Measurements from ENCODE around the gene SDC3.

The SDC3 gene

DNA sequence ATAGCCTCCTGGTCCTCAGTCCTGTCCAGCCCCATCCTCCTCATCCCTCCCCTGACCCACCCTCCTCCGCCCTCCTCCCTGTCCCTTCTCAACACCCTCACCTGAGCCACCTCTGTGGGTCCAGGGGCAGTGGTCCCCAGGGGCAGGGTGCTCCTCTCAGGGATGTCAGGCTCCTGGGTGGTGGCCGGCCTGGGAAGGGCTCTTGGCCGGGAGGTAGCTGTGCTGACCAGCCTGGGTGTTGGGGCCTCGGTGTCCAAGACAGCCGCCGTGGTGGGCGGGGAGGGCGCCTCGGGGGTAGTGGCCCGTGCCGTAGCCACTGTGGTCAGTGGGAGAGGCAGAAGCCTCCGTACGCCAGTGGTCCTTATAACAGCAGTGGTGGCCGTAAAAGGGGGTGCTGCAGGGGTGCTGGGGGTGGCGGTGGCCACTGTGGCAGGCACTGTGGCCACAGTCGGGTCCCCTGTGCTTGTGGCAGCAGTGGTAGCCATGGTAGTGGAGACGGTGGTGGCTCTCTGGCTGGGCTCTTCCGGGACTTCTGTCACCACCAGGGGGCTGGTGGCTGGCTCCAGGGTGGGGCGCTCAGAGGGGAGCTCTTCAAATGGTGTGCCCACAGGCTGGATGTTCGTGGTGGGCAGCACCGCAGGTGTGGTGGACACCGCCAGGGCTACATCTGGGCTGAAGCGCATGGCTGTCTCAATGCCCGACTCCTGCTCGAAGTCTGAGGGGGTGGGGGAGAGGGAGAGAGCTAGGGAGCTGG, 31.9 kb downstream of the SDC3 start:
- peaks cover 75 to 100% (median 96%) of the 10 kb centered on the region in 11 experiments for H4K20me1 ChIP-seq
- H3K9ac ChIP-seq: peak overlapping the region in 4 of 11 experiments; percentile 18 to 56 (median 30); a peak in 3 of 22 replicates
- H3K4me3 ChIP-seq: peak overlapping the region in 2 of 10 experiments; percentile 31 to 53; a peak in 2 of 20 replicates
- peaks cover 0 to 69% (median 0%) of the 10 kb centered on the region in 11 experiments; a peak in 6 of 22 replicates for H3K36me3 ChIP-seq
- TF ChIP-seq Cebpa-rat (IDR thresholded peaks at IDR 0.05): no peak
- peak overlapping the region in 10 of 11 experiments; percentile 49 to 98 (median 69); a peak in 17 of 22 replicates for H3K4me2 ChIP-seq
- peaks cover 25 to 96% (median 29%) of the 10 kb centered on the region in 10 experiments for H3K4me1 ChIP-seq
- H3K9me3 ChIP-seq (replicated peaks in 1 of 11): no peaks in the 10 kb centered on the region; a peak in 1 of 22 replicates
- peak overlapping the region in 2 of 11 experiments; percentile 28 to 39; a peak in 2 of 22 replicates for H3K27ac ChIP-seq
- H3K27me3 ChIP-seq: peaks cover 93 to 100% (median 100%) of the 10 kb centered on the region in 11 experiments

DNA sequence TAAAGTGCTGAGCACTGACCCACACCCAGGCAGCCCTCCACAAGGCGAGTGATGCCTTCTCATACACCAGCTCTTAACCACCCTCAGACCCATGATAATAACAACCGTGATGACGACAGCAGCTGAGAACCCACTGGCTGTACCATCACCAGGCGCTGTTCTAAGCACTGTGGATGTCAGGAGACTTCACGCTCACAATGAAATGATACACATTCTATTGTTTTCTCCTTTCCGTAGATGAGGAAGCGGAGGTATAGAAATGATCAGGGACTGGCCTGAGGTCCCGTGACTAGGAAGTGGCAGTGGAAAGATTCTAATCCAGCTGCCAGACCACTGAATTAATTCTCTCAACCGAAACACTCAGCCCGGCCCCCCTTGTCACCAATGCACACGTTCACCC, 32.6 kb downstream of the SDC3 start:
- peaks cover 75 to 100% (median 96%) of the 10 kb centered on the region in 11 experiments for H4K20me1 ChIP-seq
- peaks cover 0 to 76% (median 0%) of the 10 kb centered on the region in 11 experiments; a peak in 6 of 22 replicates for H3K36me3 ChIP-seq
- no peak overlapping the region for H3K4me3 ChIP-seq
- H3K4me2 ChIP-seq: peak overlapping the region in 2 of 11 experiments; percentile 96 to 98; a peak in 2 of 22 replicates
- H3K27me3 ChIP-seq: peaks cover 93 to 100% (median 100%) of the 10 kb centered on the region in 11 experiments
- H3K4me1 ChIP-seq: peaks cover 18 to 96% (median 22%) of the 10 kb centered on the region in 10 experiments
- TF ChIP-seq Cebpa-rat (IDR thresholded peaks at IDR 0.05): no peak
- no peak overlapping the region for H3K27ac ChIP-seq
- H3K9me3 ChIP-seq (replicated peaks in 1 of 11): no peaks in the 10 kb centered on the region; a peak in 1 of 22 replicates
- no peak overlapping the region for H3K9ac ChIP-seq

DNA sequence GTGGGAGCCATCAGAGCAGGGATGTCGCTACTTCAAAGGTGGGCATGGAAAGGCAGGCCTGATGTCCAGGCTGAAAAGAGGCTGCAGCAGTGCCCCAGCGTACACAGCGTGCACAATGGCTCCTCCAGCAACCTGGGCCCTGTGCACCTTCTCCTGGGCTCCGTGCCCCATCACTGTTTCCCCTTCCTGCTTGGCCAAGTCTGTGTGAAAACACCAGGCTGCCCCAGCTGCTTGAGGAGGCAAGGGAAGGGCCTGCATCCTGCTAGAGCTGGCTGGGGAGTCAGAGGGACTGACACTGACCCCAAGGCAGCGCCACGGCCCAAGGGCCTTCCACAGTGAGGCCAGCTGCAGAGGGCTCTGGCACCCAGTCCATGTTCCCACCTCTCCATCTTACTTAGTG, 33.4 kb downstream of the SDC3 start:
- H3K9me3 ChIP-seq (replicated peaks in 1 of 11): no peaks in the 10 kb centered on the region; a peak in 1 of 22 replicates
- no peak overlapping the region for H3K9ac ChIP-seq
- no peak for TF ChIP-seq Cebpa-rat (IDR thresholded peaks at IDR 0.05)
- H3K4me1 ChIP-seq: peaks cover 11 to 98% (median 16%) of the 10 kb centered on the region in 10 experiments
- H3K4me2 ChIP-seq: no peak overlapping the region
- peaks cover 93 to 100% (median 100%) of the 10 kb centered on the region in 11 experiments for H3K27me3 ChIP-seq
- H3K27ac ChIP-seq: no peak overlapping the region
- peaks cover 0 to 83% (median 0%) of the 10 kb centered on the region in 11 experiments; a peak in 6 of 22 replicates for H3K36me3 ChIP-seq
- peaks cover 76 to 100% (median 97%) of the 10 kb centered on the region in 11 experiments for H4K20me1 ChIP-seq
- H3K4me3 ChIP-seq: no peak overlapping the region

DNA sequence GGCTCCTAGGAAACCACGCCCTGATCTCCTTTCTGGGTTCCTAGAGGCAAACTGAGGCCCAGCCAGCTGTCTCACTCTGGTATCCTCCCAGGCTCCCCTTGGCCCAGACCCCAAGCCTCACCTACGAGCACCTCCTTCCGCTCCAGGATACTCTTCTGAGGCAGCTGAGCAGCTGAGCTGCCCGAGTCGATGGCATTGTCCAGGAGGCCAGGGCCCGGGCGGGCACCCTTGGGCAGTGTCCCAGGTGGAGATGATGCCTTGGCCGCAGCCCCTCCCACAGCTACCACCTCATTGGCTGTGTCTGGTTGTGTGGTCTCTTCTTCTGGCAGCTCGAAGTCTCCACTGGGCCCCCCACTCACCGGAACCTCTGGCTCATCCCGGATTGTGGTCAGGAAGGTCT, 34.4 kb downstream of the SDC3 start:
- Histone ChIP-seq H3K4me3 (no peak overlapping the region), H3K9me3 (replicated peaks in 1 of 11) (no peaks in the 10 kb centered on the region; a peak in 1 of 22 replicates), H3K27ac (no peak overlapping the region), H3K27me3 (peaks cover 96 to 100% (median 100%) of the 10 kb centered on the region in 11 experiments), H3K4me1 (peaks cover 14 to 99% (median 19%) of the 10 kb centered on the region in 10 experiments), H4K20me1 (peaks cover 78 to 100% (median 98%) of the 10 kb centered on the region in 11 experiments), H3K36me3 (peaks cover 0 to 90% (median 0%) of the 10 kb centered on the region in 11 experiments; a peak in 6 of 22 replicates), H3K9ac (no peak overlapping the region), H3K4me2 (no peak overlapping the region; a peak in 1 of 22 replicates)
- TF ChIP-seq Cebpa-rat (IDR thresholded peaks at IDR 0.05): no peak

DNA sequence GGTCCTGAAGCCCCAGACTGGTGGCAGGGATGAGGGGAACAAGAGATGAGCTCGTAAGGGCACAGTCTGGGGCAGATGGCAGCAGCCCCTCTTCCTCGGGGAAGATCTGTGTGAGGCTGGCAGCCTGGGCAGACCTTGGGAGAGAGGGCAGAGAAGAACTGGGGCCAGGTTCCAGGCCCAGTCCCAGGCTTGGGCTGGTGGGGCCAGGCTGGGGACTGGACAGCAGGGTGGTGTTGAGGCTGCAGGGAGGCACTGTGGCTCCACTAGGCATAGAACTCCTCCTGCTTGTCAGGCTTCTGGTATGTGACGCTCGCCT, 35.7 kb downstream of the SDC3 start:
- Histone ChIP-seq H3K4me3 (no peak overlapping the region), H3K9me3 (replicated peaks in 1 of 11) (no peaks in the 10 kb centered on the region; a peak in 1 of 22 replicates)

GRCh38 chr1:30872033-30872947, 36.3 kb downstream of the SDC3 start:
- Histone ChIP-seq H4K20me1 (peaks cover 88 to 100% (median 98%) of the 10 kb centered on the region in 11 experiments), H3K4me2 (peak overlapping the region in 3 of 11 experiments; percentile 5 to 55 (median 11); a peak in 4 of 22 replicates), H3K4me1 (peaks cover 11 to 89% (median 17%) of the 10 kb centered on the region in 10 experiments), H3K9ac (no peak overlapping the region), H3K27me3 (peaks cover 98 to 100% (median 100%) of the 10 kb centered on the region in 11 experiments), H3K4me3 (no peak overlapping the region), H3K27ac (no peak overlapping the region), H3K36me3 (peaks cover 0 to 77% (median 0%) of the 10 kb centered on the region in 11 experiments; a peak in 6 of 22 replicates), H3K9me3 (replicated peaks in 1 of 11) (no peaks in the 10 kb centered on the region; a peak in 1 of 22 replicates)
- TF ChIP-seq Cebpa-rat (IDR thresholded peaks at IDR 0.05): no peak

More for the DNA sequence above, 35.7 kb downstream of the SDC3 start:
- Histone ChIP-seq H3K36me3 (peaks cover 0 to 79% (median 0%) of the 10 kb centered on the region in 11 experiments; a peak in 6 of 22 replicates), H3K4me1 (peaks cover 17 to 93% (median 23%) of the 10 kb centered on the region in 10 experiments), H3K4me2 (peak overlapping the region in 2 of 11 experiments; percentile 11 to 55; a peak in 4 of 22 replicates), H3K9ac (no peak overlapping the region), H4K20me1 (peaks cover 86 to 100% (median 98%) of the 10 kb centered on the region in 11 experiments), H3K27me3 (peaks cover 96 to 100% (median 100%) of the 10 kb centered on the region in 11 experiments), H3K27ac (no peak overlapping the region)
- no peak for TF ChIP-seq Cebpa-rat (IDR thresholded peaks at IDR 0.05)

DNA sequence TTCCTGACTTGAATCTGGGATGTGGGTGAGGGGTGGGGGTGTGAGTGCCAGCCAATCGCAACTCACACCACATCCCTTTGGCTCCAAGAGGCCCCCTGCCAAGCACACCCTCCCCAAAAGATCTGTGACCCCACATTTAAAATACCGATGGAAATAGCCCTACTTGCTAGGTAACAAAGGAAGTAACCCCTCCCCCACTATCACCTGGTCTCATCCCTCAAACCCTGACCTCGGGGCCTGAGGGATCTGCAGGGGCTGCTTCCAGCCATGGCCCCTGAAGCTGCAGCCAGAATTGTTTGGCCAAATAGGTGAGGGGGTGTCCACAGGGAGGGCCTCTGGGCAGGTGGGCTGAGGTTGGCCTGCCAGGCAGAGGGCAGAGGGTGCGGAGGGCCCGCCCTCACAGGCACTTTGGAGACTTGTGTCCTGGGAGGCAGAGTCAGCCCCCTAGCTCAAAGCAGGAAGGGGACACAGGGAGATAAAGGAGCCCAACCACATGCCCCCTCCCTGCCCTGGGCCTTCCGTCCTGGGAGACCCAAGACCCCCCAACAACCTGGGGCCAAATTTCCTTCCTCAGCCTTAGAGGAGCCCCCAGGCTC, 37.2 kb downstream of the SDC3 start:
- Histone ChIP-seq H3K27me3 (peaks cover 98 to 100% (median 100%) of the 10 kb centered on the region in 11 experiments), H3K9me3 (replicated peaks in 1 of 11) (no peaks in the 10 kb centered on the region; a peak in 1 of 22 replicates), H4K20me1 (peaks cover 92 to 100% (median 98%) of the 10 kb centered on the region in 11 experiments), H3K4me1 (peaks cover 4 to 89% (median 10%) of the 10 kb centered on the region in 10 experiments; a peak in 15 of 20 replicates), H3K4me3 (no peak overlapping the region), H3K4me2 (peak overlapping the region in 1 of 11 experiments; percentile 65; a peak in 2 of 22 replicates), H3K9ac (peak overlapping the region in 1 of 11 experiments; percentile 52; a peak in 1 of 22 replicates), H3K27ac (no peak overlapping the region), H3K36me3 (peaks cover 0 to 69% (median 0%) of the 10 kb centered on the region in 11 experiments; a peak in 6 of 22 replicates)
- TF ChIP-seq Cebpa-rat (IDR thresholded peaks at IDR 0.05): no peak

GRCh38 chr1:30870656-30871055, 37.9 kb downstream of the SDC3 start:
- TF ChIP-seq Cebpa-rat (IDR thresholded peaks at IDR 0.05): no peak
- H4K20me1 ChIP-seq: peaks cover 91 to 98% (median 95%) of the 10 kb centered on the region in 11 experiments

More at GRCh38 chr1:30870656-30871055, 37.9 kb downstream of the SDC3 start:
- H3K36me3 ChIP-seq: peaks cover 0 to 62% (median 0%) of the 10 kb centered on the region in 11 experiments; a peak in 6 of 22 replicates
- no peaks in the 10 kb centered on the region; a peak in 1 of 22 replicates for H3K9me3 ChIP-seq (replicated peaks in 1 of 11)
- H3K27me3 ChIP-seq: peaks cover 98 to 100% (median 100%) of the 10 kb centered on the region in 11 experiments
- peaks cover 4 to 82% (median 10%) of the 10 kb centered on the region in 10 experiments; a peak in 15 of 20 replicates for H3K4me1 ChIP-seq
- no peak overlapping the region for H3K27ac ChIP-seq
- peak overlapping the region in 2 of 11 experiments; percentile 55 to 65; a peak in 2 of 22 replicates for H3K4me2 ChIP-seq
- H3K9ac ChIP-seq: peak overlapping the region in 2 of 11 experiments; percentile 20 to 52; a peak in 1 of 22 replicates
- H3K4me3 ChIP-seq: no peak overlapping the region
